Measurements from ENCODE around the gene HSPG2.
"Not testable (repeated sequence)": the region's sequence is repeated elsewhere in the genome, so short reads cannot be mapped to it uniquely, and the experiment has no call there.

Gene HSPG2

GRCh38 chr1:21955501-21956281, 18.6 kb upstream of the HSPG2 start:
- no peak for DNase-seq (ENCODE audit: low read depth in 2 of 2)

- DNase-seq (ENCODE audit: low read depth in 2 of 2), result no peak
These were observed 17.9 kb upstream of the HSPG2 start for GRCh38 chr1:21955058-21955457.

GRCh38 chr1:21952786-21953520, 15.8 kb upstream of the HSPG2 start:
- DNase-seq (ENCODE audit: low read depth in 2 of 2), result no peak

GRCh38 chr1:21951226-21951870, 14.2 kb upstream of the HSPG2 start:
- no peak for DNase-seq (ENCODE audit: low read depth in 2 of 2)

- DNase-seq (ENCODE audit: low read depth in 2 of 2), result no peak
These were observed 13.6 kb upstream of the HSPG2 start for GRCh38 chr1:21950734-21951133.

GRCh38 chr1:21946836-21947587, 9.9 kb upstream of the HSPG2 start:
- no peak for DNase-seq (ENCODE audit: low read depth in 2 of 2)

GRCh38 chr1:21944733-21945073, 7.6 kb upstream of the HSPG2 start:
- no peak for DNase-seq (ENCODE audit: low read depth in 2 of 2)

- DNase-seq (ENCODE audit: low read depth in 2 of 2), result not testable (repeated sequence)
These were observed 6.0 kb upstream of the HSPG2 start for GRCh38 chr1:21942959-21943640.

- DNase-seq (ENCODE audit: low read depth in 2 of 2), result no peak
These were observed 5.4 kb upstream of the HSPG2 start for GRCh38 chr1:21942464-21942863.

GRCh38 chr1:21941370-21941769, 4.3 kb upstream of the HSPG2 start:
- no peak for DNase-seq (ENCODE audit: low read depth in 2 of 2)

GRCh38 chr1:21940492-21940891, 3.4 kb upstream of the HSPG2 start:
- DNase-seq (ENCODE audit: low read depth in 2 of 2), result no peak

GRCh38 chr1:21939650-21940374, 2.7 kb upstream of the HSPG2 start:
- no peak for DNase-seq (ENCODE audit: low read depth in 2 of 2)

GRCh38 chr1:21938732-21939538, 1.8 kb upstream of the HSPG2 start:
- no peak for DNase-seq (ENCODE audit: low read depth in 2 of 2)

- DNase-seq (ENCODE audit: low read depth in 2 of 2), result peak; percentile 12 to 49
These were observed 437 bp upstream of the HSPG2 start for GRCh38 chr1:21937372-21938121.

GRCh38 chr1:21936366-21937031, 611 bp downstream of the HSPG2 start:
- no peak for DNase-seq (ENCODE audit: low read depth in 2 of 2)

GRCh38 chr1:21935891-21936365, 1.2 kb downstream of the HSPG2 start:
- no peak for DNase-seq (ENCODE audit: low read depth in 2 of 2)

GRCh38 chr1:21935393-21935804, 1.7 kb downstream of the HSPG2 start:
- DNase-seq (ENCODE audit: low read depth in 2 of 2), result no peak

GRCh38 chr1:21933397-21934248, 3.5 kb downstream of the HSPG2 start:
- DNase-seq (ENCODE audit: low read depth in 2 of 2), result no peak
